ENCODE results near the gene NADSYN1.

The NADSYN1 gene

GRCh38 chr11:71486320-71486719 is 33.3 kb downstream of the NADSYN1 start:
- no peak for TF ChIP-seq CTCF (IDR thresholded peaks at IDR 0.05; ENCODE audit: low read depth, low read length)
- Histone ChIP-seq H3K4me1 (peaks cover 8% of the 10 kb centered on the region; the same call in 1 of the 2 replicates), H3K27me3 (no peaks in the 10 kb centered on the region), H3K36me3 (no peaks in the 10 kb centered on the region), H3K4me3 (ENCODE audit: low read depth, low read length) (no peak overlapping the region), H3K9me3 (no peaks in the 10 kb centered on the region)
- no peak for DNase-seq

GRCh38 chr11:71488681-71489270 is 35.8 kb downstream of the NADSYN1 start:
- no peaks in the 10 kb centered on the region for H3K36me3 ChIP-seq
- DNase-seq: no peak
- TF ChIP-seq CTCF (IDR thresholded peaks at IDR 0.05; ENCODE audit: low read depth, low read length): no peak

GRCh38 chr11:71489311-71490043 is 36.5 kb downstream of the NADSYN1 start:
- H3K4me1 ChIP-seq: peaks cover 8% of the 10 kb centered on the region; the same call in 1 of the 2 replicates
- DNase-seq: no peak
- H3K9me3 ChIP-seq: no peaks in the 10 kb centered on the region
- H3K36me3 ChIP-seq: no peaks in the 10 kb centered on the region
- no peak overlapping the region for H3K4me3 ChIP-seq (ENCODE audit: low read depth, low read length)
- no peak for TF ChIP-seq CTCF (IDR thresholded peaks at IDR 0.05; ENCODE audit: low read depth, low read length)
- no peaks in the 10 kb centered on the region for H3K27me3 ChIP-seq

More at GRCh38 chr11:71488681-71489270, 35.8 kb downstream of the NADSYN1 start:
- Histone ChIP-seq H3K4me3 (ENCODE audit: low read depth, low read length) (no peak overlapping the region), H3K4me1 (peaks cover 8% of the 10 kb centered on the region; the same call in 1 of the 2 replicates), H3K9me3 (no peaks in the 10 kb centered on the region), H3K27me3 (no peaks in the 10 kb centered on the region)

- H3K9me3 ChIP-seq: no peaks in the 10 kb centered on the region
- H3K4me3 ChIP-seq (ENCODE audit: low read depth, low read length): no peak overlapping the region
- H3K4me1 ChIP-seq: peaks cover 8% of the 10 kb centered on the region; the same call in 1 of the 2 replicates
- no peaks in the 10 kb centered on the region for H3K36me3 ChIP-seq
- TF ChIP-seq CTCF (IDR thresholded peaks at IDR 0.05; ENCODE audit: low read depth, low read length): no peak
- no peak for DNase-seq
- no peaks in the 10 kb centered on the region for H3K27me3 ChIP-seq
Measured at GRCh38 chr11:71490044-71490730, 37.2 kb downstream of the NADSYN1 start.

- no peaks in the 10 kb centered on the region for H3K36me3 ChIP-seq
- H3K4me3 ChIP-seq (ENCODE audit: low read depth, low read length): no peak overlapping the region
- no peak for TF ChIP-seq CTCF (IDR thresholded peaks at IDR 0.05; ENCODE audit: low read depth, low read length)
- H3K27me3 ChIP-seq: no peaks in the 10 kb centered on the region
- H3K9me3 ChIP-seq: no peaks in the 10 kb centered on the region
- peaks cover 8% of the 10 kb centered on the region; the same call in 1 of the 2 replicates for H3K4me1 ChIP-seq
- DNase-seq: no peak
Measured at GRCh38 chr11:71490731-71491390, 37.9 kb downstream of the NADSYN1 start.

Measured in BE2C (cell line).